HEK293T (cell line): ENCODE results near the gene C14orf180.

Source experiments
- CTCF ChIA-PET: fragments of 350-600 bp; formaldehyde crosslinking; extraction: SDS; loops from one replicate; lab custom pipeline; 2021; ENCODE audit warnings: antibody characterized with exemption, inconsistent platforms; lab: Yijun Ruan, JAX
- POLR2A ChIA-PET: fragments of 350-600 bp; formaldehyde crosslinking; extraction: SDS; loops from one replicate; lab custom pipeline; 2020; ENCODE audit warnings: antibody characterized with exemption, inconsistent platforms; lab: Yijun Ruan, JAX
- DNase-seq: peaks from one replicate; pipeline ENCODE4 v3.0.0; 2012; ENCODE audit warnings: mixed read lengths; ENCODE audit errors: extremely low spot score
- ARNT ChIP-seq: fragments of 450-650 bp; IDR thresholded peaks from 2 replicates; pipeline ENCODE4 v1.6.1; 2017; ENCODE audit warnings: mild to moderate bottlenecking
- BHLHE40 ChIP-seq: fragments of 450-650 bp; IDR thresholded peaks from 2 replicates; pipeline ENCODE4 v1.6.1; 2016; ENCODE audit warnings: mild to moderate bottlenecking, moderate library complexity, borderline replicate concordance
- CTBP1 ChIP-seq: fragments of 450-650 bp; IDR thresholded peaks from 2 replicates; pipeline ENCODE4 v1.6.1; 2016; ENCODE audit warnings: borderline replicate concordance
- ELF4 ChIP-seq: fragments of 450-650 bp; IDR thresholded peaks from 2 replicates; pipeline ENCODE4 v1.6.1; 2017; ENCODE audit warnings: antibody characterized with exemption
- FOXA1 ChIP-seq: fragments of 450-650 bp; IDR thresholded peaks from 2 replicates; pipeline ENCODE4 v1.6.1; 2016; ENCODE audit warnings: mild to moderate bottlenecking
- FOXK2 ChIP-seq: fragments of 450-650 bp; IDR thresholded peaks from 2 replicates; pipeline ENCODE4 v1.6.1; 2016; ENCODE audit warnings: mild to moderate bottlenecking
- FOXM1 ChIP-seq: fragments of 450-650 bp; IDR thresholded peaks from 2 replicates; pipeline ENCODE4 v1.6.1; 2017; ENCODE audit warnings: mild to moderate bottlenecking, borderline replicate concordance
- HDGF ChIP-seq: fragments of 450-650 bp; IDR thresholded peaks from 2 replicates; pipeline ENCODE4 v1.6.1; 2017; ENCODE audit warnings: antibody characterized with exemption, borderline replicate concordance
- L3MBTL2 ChIP-seq: fragments of 450-650 bp; conservative IDR thresholded peaks from 2 replicates; pipeline ENCODE4 v1.6.1; 2016; ENCODE audit warnings: mild to moderate bottlenecking
- LEF1 ChIP-seq: fragments of 450-650 bp; IDR thresholded peaks from 2 replicates; pipeline ENCODE4 v1.6.1; 2017; ENCODE audit warnings: mild to moderate bottlenecking, borderline replicate concordance
- NFRKB ChIP-seq: fragments of 450-650 bp; IDR thresholded peaks from 2 replicates; pipeline ENCODE4 v1.6.1; 2016; ENCODE audit warnings: mild to moderate bottlenecking, moderate library complexity
- PKNOX1 ChIP-seq: fragments of 450-650 bp; IDR thresholded peaks from 2 replicates; pipeline ENCODE4 v1.6.1; 2016
- SP1 ChIP-seq: fragments of 450-650 bp; IDR thresholded peaks from 2 replicates; pipeline ENCODE4 v1.6.1; 2017
- SUZ12 ChIP-seq: fragments of 450-650 bp; IDR thresholded peaks from 2 replicates; pipeline ENCODE4 v1.6.1; 2016; ENCODE audit warnings: mild to moderate bottlenecking
- TARDBP ChIP-seq: fragments of 450-650 bp; IDR thresholded peaks from 2 replicates; pipeline ENCODE4 v1.6.1; 2016
- ZNF384 ChIP-seq: fragments of 450-650 bp; IDR thresholded peaks from 2 replicates; pipeline ENCODE4 v1.6.1; 2016

Gene C14orf180

GRCh38 chr14:104567141-104567956 is 12.2 kb upstream of the C14orf180 start:
- DNase-seq: no peak
- TF ChIP-seq LEF1 (no peak), PKNOX1 (no peak), TARDBP (no peak), BHLHE40 (no peak)
- ChIA-PET CTCF (no interaction called here), POLR2A (no interaction called here)

- ChIA-PET CTCF (no interaction called here), POLR2A (no interaction called here)
- no peak for DNase-seq
- TF ChIP-seq LEF1 (no peak), BHLHE40 (no peak), ZNF384 (no peak), FOXK2 (no peak), TARDBP (no peak), CTBP1 (no peak), SP1 (no peak), L3MBTL2 (no peak)
These were observed 11.7 kb upstream of the C14orf180 start for GRCh38 chr14:104567957-104568225.

- ChIA-PET POLR2A (no interaction called here), CTCF (no interaction called here)
- DNase-seq: no peak
- TF ChIP-seq FOXK2 (no peak), NFRKB (no peak), L3MBTL2 (no peak), BHLHE40 (no peak), SUZ12 (no peak), ZNF384 (no peak), CTBP1 (no peak)
These were observed 10.9 kb upstream of the C14orf180 start for GRCh38 chr14:104568620-104569019.

- TF ChIP-seq LEF1 (no peak), ZNF384 (no peak), SUZ12 (no peak), FOXK2 (no peak), FOXM1 (no peak), BHLHE40 (no peak), FOXA1 (no peak), PKNOX1 (no peak), CTBP1 (no peak), ARNT (no peak), L3MBTL2 (no peak), NFRKB (no peak), SP1 (no peak), HDGF (no peak), ELF4 (no peak), TARDBP (no peak)
- DNase-seq: no peak
- ChIA-PET CTCF (no interaction called here), POLR2A (no interaction called here)
These were observed 10.1 kb upstream of the C14orf180 start for GRCh38 chr14:104569435-104569834.

GRCh38 chr14:104571246-104571645 is 8.3 kb upstream of the C14orf180 start:
- TF ChIP-seq ARNT (no peak), FOXK2 (no peak), FOXM1 (no peak), ELF4 (no peak), CTBP1 (no peak), LEF1 (no peak), TARDBP (no peak)
- CTCF ChIA-PET: no interaction called here
- POLR2A ChIA-PET: no interaction called here
- no peak for DNase-seq

- TF ChIP-seq HDGF (no peak), CTBP1 (no peak), LEF1 (no peak), ARNT (no peak), BHLHE40 (no peak), TARDBP (no peak), NFRKB (no peak), L3MBTL2 (no peak), FOXK2 (no peak), ELF4 (no peak), SUZ12 (no peak), FOXM1 (no peak), ZNF384 (no peak), PKNOX1 (no peak), SP1 (no peak), FOXA1 (no peak)
- DNase-seq: no peak
- CTCF ChIA-PET: no interaction called here
- POLR2A ChIA-PET: no interaction called here
These were observed 7.4 kb upstream of the C14orf180 start for GRCh38 chr14:104572024-104572626.

- POLR2A ChIA-PET: no interaction called here
- TF ChIP-seq LEF1: no peak
- TF ChIP-seq NFRKB: no peak
- no peak for TF ChIP-seq FOXA1
- TF ChIP-seq CTBP1: no peak
- no peak for TF ChIP-seq BHLHE40
- TF ChIP-seq TARDBP: no peak
- TF ChIP-seq ELF4: no peak
- TF ChIP-seq HDGF: no peak
- TF ChIP-seq FOXM1: no peak
- no peak for TF ChIP-seq ARNT
- no peak for TF ChIP-seq SP1
- CTCF ChIA-PET: no interaction called here
- no peak for DNase-seq
These were observed 6.9 kb upstream of the C14orf180 start for GRCh38 chr14:104572668-104573067.
